HG03280 (cell line): Measurements from ENCODE around the gene CHCHD6.

Experiments
- ATAC-seq: cut with Tn5 transposase; IDR thresholded peaks from one replicate; pipeline ENCODE4 v1.9.1; 2021; ENCODE audit warnings: mild to moderate bottlenecking, moderate library complexity; ENCODE audit not compliant: unreplicated experiment

CHCHD6 gene

DNA sequence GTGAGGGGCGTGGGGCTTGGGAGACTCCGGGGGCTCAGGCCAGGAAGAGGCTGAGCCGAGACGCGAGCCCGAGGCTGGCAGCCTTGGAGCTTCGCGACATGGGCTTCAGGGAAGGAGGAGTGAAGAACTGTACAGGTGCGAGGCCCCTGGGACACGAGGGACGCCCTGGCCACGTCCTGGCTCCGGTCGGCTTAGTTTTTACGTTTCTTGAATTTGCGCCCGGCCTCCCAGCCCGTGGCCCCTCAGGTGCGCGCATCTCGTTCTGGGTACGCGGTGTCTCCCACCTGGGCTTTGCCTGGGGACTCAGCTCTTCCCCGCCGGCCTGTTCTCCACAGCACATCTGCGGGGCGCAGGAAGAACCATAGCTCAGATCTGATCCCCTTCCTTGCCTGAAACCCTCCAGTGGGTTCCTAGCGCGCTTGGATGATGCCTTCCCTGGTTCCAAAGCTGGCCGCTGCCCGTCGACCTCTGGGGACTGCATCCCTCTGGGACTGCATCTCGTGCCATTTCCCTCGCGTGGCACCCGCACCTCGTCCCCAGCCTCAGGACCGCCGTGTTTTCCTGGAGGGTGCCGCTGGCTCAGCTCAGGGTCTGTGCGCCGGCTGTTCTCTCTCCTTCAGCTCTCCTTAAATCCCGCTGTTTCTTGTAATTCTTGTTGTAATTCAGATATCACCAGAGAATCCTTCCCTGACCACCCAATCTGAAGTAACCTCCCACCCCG lies 614 bp downstream of the CHCHD6 start:
- ATAC-seq, result peak; percentile 15

GRCh38 chr3:126706631-126707030 lies 2.6 kb downstream of the CHCHD6 start:
- ATAC-seq, result no peak

GRCh38 chr3:126711121-126711760 lies 7.2 kb downstream of the CHCHD6 start:
- no peak for ATAC-seq

- no peak for ATAC-seq
These were observed 9.2 kb downstream of the CHCHD6 start for GRCh38 chr3:126713199-126713598.

DNA sequence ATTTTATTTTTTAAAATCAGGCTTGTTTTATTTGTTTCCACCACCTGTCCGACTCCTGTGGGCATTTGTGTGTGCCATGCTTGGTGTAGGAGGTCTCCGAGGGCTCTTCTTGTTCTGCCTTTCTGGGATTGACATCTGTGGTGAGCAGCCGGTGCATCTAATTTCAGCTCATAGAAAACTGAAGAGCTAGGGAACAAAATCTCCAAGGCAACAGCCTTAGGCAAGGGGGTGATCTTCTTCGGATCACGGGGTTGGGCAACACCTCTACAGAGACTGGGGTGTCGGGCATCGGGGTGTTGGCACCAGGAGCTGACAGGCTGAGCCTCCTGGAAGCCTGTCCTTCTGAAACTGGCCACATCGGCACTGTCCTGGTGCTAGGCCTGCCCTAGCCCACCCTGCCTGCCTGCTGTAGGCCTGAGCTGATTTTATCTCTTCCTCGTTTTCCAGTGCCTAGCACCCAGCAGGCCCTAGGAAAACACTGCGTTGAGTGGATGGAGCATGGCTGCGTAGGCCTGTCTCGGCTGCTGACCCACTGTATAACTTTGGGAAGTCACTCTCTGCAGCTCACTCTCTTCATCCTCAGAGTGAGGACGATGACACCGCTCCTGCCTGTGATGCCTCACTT lies 10.3 kb downstream of the CHCHD6 start:
- ATAC-seq, result no peak

DNA sequence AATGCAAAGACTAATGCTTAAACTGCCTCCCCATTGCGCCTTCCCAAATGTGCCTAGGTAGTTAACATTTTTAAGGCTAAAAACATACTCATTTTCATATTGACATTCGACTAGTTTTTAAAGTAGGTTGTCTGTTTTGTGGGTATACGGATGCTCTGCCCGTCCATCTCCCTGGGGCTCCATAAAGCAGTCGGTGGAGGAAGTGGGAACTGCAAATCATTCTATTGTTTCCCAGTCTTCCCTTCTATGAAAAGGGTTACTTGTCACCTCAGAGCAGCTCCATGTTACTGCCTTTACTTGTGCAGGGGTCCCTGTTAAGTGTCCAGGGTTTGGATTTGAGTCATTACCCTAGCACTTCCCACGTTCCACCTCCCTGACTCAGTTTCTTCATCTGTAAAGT lies 10.9 kb downstream of the CHCHD6 start:
- no peak for ATAC-seq

- no peak for ATAC-seq
These were observed 11.4 kb downstream of the CHCHD6 start for GRCh38 chr3:126715432-126715831.

DNA sequence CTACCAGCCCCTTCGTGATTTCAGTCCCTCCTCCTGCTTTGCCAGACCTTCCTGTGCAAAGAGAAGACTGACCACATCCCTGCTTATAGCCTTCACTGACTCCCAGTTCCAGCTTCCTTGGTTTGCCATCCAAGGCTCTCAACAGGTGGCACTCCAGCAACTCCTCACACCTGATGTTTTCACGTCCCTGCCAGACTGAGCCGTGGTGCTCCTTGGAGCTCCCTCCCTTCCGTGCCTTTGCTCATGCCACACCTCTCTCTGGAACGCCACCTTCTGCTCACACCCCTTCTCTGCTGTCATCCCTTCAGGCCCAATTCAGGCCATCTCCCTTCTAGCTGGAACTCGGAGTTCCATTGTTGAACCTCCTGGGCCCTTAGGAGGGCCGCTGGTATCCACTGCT lies 12.0 kb downstream of the CHCHD6 start:
- ATAC-seq, result no peak

DNA sequence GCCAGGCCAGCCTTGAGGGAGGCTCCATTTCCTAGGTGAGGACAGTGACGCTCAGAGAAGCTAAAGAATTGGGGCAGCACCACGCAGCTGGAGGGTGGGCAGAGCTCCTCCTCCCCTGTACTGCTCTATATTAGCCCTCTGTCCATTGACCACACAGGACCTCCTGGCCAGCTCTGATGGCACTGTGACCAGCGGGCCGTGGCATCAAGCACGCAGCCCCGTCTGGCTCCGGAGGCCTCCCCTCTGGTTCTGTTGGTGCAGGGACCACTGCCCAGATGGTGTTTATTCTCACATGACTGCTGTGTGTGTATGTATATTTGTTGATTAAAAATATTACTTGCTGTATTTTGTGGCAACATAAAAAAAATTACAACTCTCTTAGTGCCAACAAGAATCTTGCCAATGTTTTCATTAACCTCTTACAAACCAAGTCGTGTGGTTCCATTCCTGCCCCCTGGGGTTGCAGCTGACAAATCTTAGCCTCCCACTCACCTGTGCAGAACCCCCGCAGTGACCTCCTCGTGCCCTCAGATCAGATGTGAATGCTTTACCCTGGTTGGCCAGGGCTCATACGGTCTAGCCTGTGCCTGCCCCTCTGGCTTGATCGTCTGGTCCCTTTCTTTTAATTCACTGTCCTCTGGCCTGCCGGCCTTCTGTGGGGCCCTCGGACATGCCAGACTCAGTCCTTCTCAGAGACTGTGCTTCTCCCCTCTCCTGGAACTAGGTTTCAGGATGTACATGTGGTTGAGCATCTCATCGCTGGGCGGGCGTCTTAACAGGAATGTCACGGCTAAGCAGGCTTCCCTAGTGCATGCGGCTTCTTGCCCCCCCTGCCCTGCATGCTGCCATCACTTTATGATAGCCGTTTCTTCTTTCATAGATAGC lies 14.8 kb downstream of the CHCHD6 start:
- ATAC-seq, result no peak

GRCh38 chr3:126720596-126720995 lies 16.6 kb downstream of the CHCHD6 start:
- ATAC-seq, result no peak

DNA sequence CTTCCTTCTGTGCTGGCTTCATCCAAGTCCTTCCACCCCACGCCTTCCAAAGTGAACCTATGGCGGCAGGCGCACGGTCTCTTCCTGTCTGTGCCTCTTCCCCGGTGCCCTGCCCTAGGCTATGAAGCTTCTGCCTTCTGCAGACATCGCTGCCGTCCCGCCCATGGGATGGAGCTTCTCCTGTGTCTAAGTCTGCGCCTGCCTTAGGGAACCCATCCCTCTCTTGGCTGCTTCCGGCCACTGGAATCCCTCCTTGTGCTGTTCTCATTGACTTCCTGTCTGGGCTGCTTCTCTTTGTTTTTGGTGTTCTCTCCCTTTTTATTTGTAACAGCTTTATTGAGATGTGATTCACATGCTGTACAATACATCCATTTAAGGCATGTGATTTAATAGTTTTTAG lies 17.2 kb downstream of the CHCHD6 start:
- no peak for ATAC-seq

GRCh38 chr3:126723237-126723636 lies 19.2 kb downstream of the CHCHD6 start:
- ATAC-seq, result no peak

DNA sequence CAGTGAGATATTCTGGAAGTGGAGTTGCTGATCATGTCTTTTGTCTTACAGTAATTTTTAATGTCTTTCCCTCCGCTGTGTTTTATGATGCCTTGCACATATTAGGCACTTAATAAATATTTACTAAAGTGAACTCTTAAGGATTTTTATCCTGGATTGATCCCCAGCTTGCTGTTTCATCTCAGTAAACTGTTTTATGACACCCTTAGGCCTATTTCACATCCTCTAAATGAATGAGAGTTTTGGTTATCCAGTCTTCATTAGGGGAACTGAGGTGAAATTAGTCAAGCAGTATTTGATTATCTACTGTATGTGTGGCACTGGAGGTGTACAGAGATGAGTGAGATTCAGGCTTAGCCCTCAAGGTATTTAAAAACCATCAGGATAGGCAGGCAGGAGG lies 19.8 kb downstream of the CHCHD6 start:
- ATAC-seq, result no peak

DNA sequence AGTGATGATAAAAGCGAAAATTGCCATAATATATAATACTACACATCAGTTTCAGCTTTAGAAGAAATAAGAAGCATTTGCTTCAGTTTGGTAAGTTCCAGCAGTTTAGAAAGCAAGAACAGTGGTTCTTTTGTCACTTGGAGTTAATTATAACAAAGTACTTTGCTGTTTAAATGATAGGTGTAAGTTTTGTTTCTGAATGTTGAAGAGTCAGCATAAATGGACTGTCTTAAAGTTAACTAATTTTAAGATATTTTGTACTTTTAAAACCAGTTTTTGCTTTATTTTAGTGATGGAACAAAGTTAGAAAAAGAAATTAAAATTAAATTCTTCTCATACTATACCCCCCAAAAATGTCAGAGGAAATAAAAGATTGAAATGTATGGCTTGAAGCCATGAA lies 24.6 kb downstream of the CHCHD6 start:
- ATAC-seq, result no peak

- ATAC-seq, result no peak
These were observed 26.3 kb downstream of the CHCHD6 start for GRCh38 chr3:126730376-126730775.

DNA sequence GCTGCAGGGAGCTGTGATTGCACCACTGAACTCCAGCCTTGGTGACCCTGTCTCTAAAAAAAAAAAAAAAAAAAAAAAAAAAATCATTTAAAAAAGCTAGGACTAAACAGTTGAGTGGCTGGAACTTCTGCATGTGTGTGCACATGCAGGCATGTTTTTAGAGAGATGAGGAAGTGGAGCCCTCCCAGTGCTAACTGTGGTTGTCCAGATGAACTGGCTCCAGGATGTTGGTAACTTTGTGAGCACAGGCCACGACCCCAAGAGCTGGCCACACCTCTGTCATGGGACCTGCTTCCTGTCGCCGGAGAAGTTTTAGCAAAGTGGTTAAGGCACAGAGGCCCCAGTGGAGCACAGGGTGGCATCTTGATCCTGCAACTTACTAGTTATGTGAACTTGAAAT lies 27.0 kb downstream of the CHCHD6 start:
- ATAC-seq, result no peak

DNA sequence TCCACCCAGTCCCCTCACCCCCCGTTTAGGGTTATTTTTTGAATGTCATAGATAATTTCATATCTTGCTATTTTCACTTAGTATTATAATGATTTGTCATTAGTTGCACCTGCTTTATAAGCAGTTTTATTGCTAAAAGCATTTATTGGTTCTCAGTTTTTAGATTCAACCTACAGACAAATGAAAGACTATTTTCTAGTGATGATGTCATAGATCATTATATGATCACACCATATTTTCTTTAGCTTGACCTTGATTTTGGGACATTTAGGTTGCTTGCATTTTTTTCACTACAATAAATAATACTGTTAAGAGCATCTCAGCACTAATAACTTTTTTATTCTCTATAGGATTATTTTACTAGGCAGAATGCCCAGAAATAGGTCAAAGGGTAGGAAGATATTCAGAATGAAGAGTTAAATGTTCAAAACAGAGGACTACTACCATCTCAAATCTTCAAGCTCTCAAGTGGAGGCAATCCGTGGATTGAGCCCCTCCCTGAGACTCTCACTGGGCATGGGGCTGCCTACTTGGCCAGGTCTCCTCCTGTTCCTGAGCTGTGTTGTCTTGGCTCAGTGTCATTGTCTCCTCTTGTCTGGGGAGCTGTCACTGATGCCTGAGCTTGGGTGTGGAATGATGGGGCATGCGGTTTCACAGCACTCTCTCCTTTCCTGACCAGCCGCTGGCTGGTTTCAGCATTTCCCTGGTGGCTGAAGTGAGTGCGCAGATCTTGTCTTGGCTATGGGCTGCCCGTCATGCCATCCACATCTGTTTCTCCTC lies 28.4 kb downstream of the CHCHD6 start:
- no peak for ATAC-seq

GRCh38 chr3:126733061-126733430 lies 29.0 kb downstream of the CHCHD6 start:
- no peak for ATAC-seq

DNA sequence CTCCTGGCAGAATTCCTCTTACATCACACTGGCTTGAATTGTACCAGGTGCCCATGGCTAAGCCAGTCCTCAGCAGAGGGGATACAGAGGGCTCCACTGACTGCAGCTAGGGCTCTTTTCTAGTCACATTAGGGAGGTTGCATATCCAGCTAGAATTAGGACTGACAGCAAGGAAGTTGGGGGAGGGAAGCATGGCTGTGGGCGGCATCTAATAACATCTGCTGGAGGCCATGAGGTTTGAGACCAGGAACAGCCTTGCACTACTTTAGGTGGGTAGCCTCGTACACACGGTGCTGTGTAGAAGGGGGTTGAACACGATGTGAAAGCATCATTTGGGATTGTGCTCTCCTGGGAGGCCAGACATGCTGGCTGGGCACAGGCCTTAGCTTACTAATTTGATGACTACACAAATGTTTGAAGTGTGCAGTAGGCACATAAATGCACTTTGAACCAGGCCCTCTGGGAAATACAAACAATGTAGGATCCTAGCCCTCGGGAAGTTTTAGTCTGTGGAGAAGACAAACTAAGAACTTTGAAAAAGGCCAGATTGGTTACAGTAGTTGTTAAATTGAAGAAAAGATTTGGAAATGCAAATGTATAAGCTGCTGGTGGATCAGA lies 30.2 kb downstream of the CHCHD6 start:
- ATAC-seq, result no peak

- ATAC-seq, result no peak
These were observed 33.5 kb downstream of the CHCHD6 start for GRCh38 chr3:126737527-126737926.
